DMS 273 (cell line): ENCODE data around the gene C1orf226.
A peak's percentile ranks its signal among the peaks of the same experiment; 100 is the strongest.
"Not testable (repeated sequence)": the region's sequence is repeated elsewhere in the genome, so short reads cannot be mapped to it uniquely, and the experiment has no call there.

ENCODE experiments used
- DNase-seq: peaks from one replicate; lab custom pipeline; 2025; ENCODE audit not compliant: unreplicated experiment; lab: John Stamatoyannopoulos, UW

The C1orf226 gene, protein sequence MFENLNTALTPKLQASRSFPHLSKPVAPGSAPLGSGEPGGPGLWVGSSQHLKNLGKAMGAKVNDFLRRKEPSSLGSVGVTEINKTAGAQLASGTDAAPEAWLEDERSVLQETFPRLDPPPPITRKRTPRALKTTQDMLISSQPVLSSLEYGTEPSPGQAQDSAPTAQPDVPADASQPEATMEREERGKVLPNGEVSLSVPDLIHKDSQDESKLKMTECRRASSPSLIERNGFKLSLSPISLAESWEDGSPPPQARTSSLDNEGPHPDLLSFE

DNA sequence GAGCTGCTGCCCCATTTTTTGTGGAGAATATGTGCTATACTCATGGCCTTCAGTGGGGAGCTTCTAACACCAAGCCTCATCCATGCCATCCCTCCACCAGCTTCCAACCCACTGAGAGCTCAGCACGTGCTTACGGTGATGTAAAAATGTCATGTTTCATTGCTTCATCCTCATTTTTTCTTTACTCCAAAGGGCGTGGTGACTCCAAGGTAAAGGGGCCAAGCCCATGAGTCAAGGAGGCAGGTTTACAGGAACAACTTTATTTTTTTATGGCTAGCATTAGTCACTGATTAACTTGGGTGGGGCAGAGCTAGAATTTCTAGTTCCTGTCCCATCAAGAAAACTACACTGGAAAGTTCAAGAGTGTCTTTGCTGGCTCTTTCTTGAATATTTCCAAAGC is at the start of gene C1orf226:
Gene C1orf226, plus strand, starts transcription at position 346 of the 400 bp plus-strand sequence. CDS start 174 bp downstream, outside the sequence.
- DNase-seq: no peak

DNA sequence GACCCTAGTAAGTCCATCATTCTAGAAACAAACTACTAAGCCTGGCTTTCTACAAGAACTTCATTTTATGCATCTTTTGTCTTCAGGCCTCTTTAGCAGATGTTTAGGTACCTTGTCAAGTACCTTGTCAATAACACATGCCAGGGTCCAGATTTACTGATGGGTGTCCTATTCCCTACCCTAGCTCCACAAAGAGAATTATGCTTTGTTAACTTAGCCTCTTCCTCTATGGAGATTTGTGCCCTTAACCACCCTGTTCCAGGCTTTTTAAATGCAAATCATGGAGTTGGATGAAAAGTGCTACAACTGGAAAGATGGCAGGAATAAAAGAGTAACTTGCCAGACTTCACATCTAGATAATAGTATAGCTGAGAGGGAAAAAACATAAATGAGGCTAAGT is 47.5 kb upstream of the C1orf226 start:
- DNase-seq: no peak

DNA sequence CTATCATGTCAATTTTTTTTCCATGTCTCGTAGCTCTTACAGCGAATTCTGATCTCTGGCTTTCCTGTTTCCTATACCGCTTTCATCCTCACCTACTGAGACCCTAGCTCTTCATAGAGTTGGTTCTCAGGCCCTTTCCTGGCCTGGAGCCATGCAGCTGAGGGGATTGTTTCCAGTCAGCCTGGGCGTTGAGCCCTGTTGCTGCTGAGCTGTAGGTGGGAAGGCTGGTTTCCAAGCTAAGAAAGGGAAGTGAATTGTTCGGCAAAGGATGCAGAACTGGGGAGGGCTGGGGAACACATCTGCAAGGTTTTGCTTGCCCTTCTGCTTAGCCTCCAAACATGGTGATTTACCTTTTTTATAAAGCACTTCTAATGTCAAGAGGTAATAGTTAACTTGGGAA is 46.4 kb upstream of the C1orf226 start:
- DNase-seq: no peak

- no peak for DNase-seq
Observed at GRCh38 chr1:162336621-162337285, 44.8 kb upstream of the C1orf226 start.

DNA sequence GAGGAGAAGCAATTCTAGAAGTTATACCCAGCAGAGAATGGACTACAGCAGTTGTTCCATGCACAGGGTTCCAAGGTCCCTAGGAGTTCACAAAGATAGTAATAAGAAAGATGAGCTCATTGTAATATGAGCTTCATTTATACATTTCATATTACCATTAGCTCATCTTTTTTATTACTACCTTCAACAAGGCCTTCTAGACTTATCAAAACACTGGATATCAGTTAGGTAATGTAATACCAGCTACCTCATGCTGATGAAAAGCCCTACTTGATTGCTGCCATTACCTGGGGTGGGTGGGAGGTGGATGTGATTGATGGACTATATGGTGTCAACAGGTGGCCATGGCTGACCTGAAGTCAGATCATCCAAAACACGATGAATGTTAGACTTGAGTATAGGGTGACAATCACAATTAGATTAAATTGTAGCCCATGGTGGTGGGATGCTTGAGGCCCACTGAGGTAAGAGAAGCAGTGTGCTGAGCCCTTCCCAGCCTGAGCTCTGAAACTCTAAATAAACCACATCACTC is 39.0 kb upstream of the C1orf226 start:
- no peak for DNase-seq

GRCh38 chr1:162343470-162343869 is 38.1 kb upstream of the C1orf226 start:
- DNase-seq: no peak

GRCh38 chr1:162347281-162347680 is 34.2 kb upstream of the C1orf226 start:
- no peak for DNase-seq

DNA sequence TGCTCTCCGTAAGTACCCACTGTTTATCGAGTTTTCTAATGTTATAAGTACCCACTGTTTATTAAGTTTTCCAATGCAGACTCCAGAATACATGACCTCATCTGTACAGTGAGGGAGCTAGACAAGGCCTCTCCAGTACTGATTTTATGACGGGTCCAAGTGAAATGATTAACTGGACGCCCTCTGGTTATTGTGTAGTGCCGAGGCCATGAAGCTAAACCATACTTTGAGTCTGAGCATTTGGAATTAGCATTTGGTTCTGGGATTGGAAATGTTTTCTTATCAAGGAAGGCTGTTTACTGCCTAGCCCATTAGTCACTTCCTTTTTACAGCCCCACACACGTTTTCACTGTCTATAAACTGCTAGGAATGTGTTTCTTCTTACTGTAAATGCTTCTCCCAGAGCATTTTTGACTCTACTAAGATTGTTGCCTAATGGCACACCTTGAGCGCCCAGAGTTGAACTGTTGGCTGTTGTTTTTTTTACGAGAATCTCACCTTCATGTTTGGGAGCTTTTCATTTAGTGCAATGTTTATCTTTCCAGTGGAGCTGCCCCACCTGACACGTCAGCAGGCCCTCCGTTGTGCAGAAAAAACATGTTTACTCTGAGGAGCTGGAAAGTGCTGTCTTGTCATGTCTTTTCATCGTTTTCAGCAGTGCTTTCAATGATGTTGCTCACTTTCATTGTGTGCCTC is 31.7 kb upstream of the C1orf226 start:
- no peak for DNase-seq

DNA sequence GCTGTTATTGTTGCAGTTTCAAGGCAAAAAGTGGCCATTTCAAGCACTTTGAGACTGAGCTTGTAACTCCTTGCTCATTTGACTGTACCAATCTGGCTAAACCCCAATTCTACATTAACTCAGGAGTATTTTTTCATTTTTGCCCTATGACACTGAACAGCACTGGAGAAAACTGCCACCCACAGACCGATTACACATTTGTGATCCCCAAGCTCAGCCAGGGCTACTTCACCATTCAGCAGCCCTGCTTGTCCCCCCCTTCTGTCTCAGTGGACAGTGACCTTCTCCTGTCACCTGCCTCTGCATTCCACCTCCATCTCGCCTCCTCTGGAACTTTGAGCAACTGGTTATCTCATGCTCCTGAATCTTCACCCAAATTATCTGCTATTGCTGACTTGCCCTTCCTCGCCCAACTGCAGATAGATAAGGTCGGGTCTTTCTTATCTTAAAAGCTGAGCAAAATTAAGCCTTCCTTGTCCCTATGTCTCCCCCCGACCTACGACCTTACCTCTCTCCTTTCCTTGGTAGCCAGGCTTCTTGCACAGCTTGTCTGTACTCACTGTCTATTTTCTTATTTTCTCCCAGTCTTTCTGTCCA is 30.2 kb upstream of the C1orf226 start:
- DNase-seq: no peak

GRCh38 chr1:162351874-162352273 is 29.7 kb upstream of the C1orf226 start:
- DNase-seq: not testable (repeated sequence)

DNA sequence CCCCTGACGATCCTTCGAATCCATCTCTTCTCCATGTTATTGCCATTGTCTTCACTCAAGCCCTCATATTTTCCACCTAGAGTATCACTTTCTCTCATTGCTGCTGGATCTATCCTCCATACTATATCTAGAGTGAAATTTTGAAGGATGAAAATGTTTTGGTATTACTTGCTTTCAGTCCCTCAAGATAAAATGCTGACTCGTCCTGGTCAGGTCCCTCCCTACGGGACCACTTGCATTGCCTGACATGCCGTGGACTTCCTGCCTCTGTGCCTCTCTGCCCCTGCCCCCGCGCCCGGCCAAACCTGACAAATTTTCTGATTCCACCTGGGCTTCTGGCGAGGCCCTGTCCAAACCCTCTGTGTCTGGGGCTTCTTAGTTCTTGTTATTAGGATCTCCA is 28.4 kb upstream of the C1orf226 start:
- DNase-seq: no peak

- DNase-seq: no peak
Observed at GRCh38 chr1:162353702-162354101, 27.8 kb upstream of the C1orf226 start.

GRCh38 chr1:162357681-162358266 is 23.8 kb upstream of the C1orf226 start:
- DNase-seq: peak; percentile 70

DNA sequence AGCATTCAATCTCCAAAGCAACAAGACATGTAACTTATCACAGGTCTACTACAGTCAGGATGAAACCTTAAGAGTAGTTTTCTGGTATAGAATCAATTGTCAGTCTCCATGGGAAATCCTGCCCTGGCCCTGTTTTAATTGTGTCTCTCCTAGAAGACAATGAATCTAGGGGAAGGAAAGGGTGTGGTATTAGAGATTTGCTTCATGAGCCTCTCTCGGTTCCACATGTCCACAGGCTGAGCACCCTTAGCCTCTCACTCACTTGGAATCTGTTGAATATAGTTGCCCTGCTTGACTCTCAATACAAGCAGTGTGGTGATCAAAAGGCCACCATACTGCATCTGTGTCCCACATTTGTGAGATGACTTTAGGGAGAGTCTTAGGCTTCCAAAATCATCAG is 22.6 kb upstream of the C1orf226 start:
- no peak for DNase-seq

GRCh38 chr1:162359523-162360236 is 21.8 kb upstream of the C1orf226 start:
- DNase-seq: no peak

GRCh38 chr1:162360237-162360873 is 21.2 kb upstream of the C1orf226 start:
- no peak for DNase-seq

- no peak for DNase-seq
Observed at GRCh38 chr1:162360874-162361260, 20.7 kb upstream of the C1orf226 start.

GRCh38 chr1:162361349-162361748 is 20.2 kb upstream of the C1orf226 start:
- DNase-seq: peak; percentile 8

DNA sequence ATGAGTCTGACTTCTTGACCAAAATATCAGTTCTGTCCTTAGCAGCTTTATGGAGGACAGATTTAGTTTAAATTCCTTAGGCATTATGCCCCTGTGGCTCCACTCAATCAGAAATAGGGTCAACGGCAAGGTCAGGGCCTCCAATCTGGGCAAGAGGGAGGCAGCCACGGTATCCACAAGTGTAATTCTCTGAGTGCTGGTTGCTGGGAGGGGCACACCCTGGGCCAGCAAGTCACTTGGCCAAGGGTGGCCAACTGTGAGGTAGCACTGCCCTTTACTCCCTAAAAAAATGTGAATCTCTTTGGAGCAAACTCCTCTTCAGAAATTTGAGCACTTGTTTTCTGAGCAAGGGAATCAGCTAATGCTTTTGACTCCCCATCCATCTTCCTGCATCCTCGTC is 17.7 kb upstream of the C1orf226 start:
- no peak for DNase-seq

DNA sequence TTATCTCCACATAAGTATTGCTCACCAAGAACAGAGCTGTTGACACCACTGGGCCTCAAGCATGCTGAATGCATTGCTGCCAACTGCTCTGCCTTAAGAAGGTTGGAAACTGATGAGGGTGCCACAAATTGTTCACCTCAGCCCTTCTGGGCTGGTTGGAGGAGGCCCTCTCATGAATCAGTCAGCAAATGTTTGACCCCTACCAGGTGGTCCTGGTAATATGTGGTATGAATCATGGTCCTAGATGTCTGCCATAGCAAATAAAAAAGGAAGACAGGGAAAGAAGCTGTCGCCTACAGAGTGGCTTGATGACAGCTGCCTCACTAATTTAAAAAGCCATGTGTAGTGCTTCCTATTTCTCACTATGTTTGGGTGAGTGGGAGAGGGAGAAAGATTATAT is 17.0 kb upstream of the C1orf226 start:
- no peak for DNase-seq
